ENCODE data around the gene PPFIBP1. TPM values are rescaled to one million over a fixed set of nuclear protein-coding genes. Genes with fewer than 3 reads are reported as not detected.

Gene PPFIBP1
- polyA plus RNA-seq, 4 donors: 4.9 to 29.3 (median 12.7) TPM

DNA sequence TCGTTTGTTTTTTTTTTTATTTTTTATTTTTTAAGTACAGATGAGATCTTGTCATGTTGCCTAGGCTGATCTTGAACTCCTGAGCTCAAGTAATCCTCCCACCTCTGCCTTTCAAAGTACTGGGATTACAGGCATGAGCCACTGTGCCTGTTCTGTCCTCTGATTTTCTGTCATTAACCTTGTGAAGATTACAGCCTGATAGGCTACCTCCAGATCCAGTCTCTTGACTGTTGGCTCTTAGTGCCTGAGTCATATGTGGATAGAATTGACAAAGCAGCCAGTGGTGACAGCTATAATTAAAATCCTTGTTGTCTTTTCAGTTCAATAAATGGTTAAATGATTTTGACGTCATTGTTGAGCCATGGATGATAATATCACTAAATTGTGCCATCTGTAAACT is 151.0 kb downstream of the PPFIBP1 start:
- 64 to 78% (median 76%) methylated on average over 2 of the region's 2 CpGs for WGBS, 3 donors
- no peaks in the 10 kb centered on the region for H3K27me3 ChIP-seq (ENCODE audit: control insufficient read depth in 3 of 3, insufficient read depth in 3 of 3, low read length in 3 of 3)
- H3K4me3 ChIP-seq (ENCODE audit: low read depth in 1 of 3, low read length in 3 of 3): no peak overlapping the region
- peaks cover 0 to 19% (median 0%) of the 10 kb centered on the region in 3 donors for H3K36me3 ChIP-seq (ENCODE audit: control insufficient read depth in 3 of 3, insufficient read depth in 2 of 3, low read depth in 1 of 3, low read length in 3 of 3)
- FAIRE-seq (no peak), DNase-seq (peak in 1 of 2 donors; percentile 7)
- no peak overlapping the region for H3K27ac ChIP-seq (ENCODE audit: low read depth in 1 of 3, low read length in 2 of 3)
- no peaks in the 10 kb centered on the region for H3K9me3 ChIP-seq (ENCODE audit: control insufficient read depth in 2 of 2, insufficient read depth in 1 of 2, low read depth in 1 of 2, low read length in 1 of 2)
- no peaks in the 10 kb centered on the region for H3K4me1 ChIP-seq (ENCODE audit: control insufficient read depth in 3 of 3, insufficient read depth in 2 of 3, low read depth in 1 of 3, low read length in 2 of 3)

DNA sequence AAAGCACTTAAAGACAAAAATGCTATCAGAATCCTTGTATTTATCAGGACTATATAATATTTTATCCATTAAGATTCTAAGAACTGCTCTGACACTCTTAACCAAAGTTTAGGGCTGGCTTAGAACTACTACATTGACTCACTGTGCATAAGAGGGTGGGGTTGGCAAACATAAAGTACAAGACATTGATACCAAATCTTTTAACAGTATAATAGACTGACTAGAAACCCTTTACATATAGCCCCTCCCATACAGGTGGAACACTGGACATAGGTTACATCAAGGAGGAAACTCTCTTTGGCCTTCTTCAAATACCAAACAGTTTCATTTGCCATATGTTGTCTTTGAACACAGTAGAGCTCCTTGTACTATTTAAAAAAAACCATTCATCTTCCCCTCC is 156.6 kb downstream of the PPFIBP1 start:
- H3K27ac ChIP-seq (ENCODE audit: low read depth in 1 of 3, low read length in 2 of 3): no peak overlapping the region
- FAIRE-seq: no peak
- H3K4me1 ChIP-seq (ENCODE audit: control insufficient read depth in 3 of 3, insufficient read depth in 2 of 3, low read depth in 1 of 3, low read length in 2 of 3): no peaks in the 10 kb centered on the region
- peaks cover 3 to 23% (median 4%) of the 10 kb centered on the region in 3 donors for H3K36me3 ChIP-seq (ENCODE audit: control insufficient read depth in 3 of 3, insufficient read depth in 2 of 3, low read depth in 1 of 3, low read length in 3 of 3)
- H3K4me3 ChIP-seq (ENCODE audit: low read depth in 1 of 3, low read length in 3 of 3): no peak overlapping the region
- DNase-seq: peak; percentile 16 to 57
- no peaks in the 10 kb centered on the region for H3K9me3 ChIP-seq (ENCODE audit: control insufficient read depth in 2 of 2, insufficient read depth in 1 of 2, low read depth in 1 of 2, low read length in 1 of 2)
- no peaks in the 10 kb centered on the region for H3K27me3 ChIP-seq (ENCODE audit: control insufficient read depth in 3 of 3, insufficient read depth in 3 of 3, low read length in 3 of 3)

DNA sequence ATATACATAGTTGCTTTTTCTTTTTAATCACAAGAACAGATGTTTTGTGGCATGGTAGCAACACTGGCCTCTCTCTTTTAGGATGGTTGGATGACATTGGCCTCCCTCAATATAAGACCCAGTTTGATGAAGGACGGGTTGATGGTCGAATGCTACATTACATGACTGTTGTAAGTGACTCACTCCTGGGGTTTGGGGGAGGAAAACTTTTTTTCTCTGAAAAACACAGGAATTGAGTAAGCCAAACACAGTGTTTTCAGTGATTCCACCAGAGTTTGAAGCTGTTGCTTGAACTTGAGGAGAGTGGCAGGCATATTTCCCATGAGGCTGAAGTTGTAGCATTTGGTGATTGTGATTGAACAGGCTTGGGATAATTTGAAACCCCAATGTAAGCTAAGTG is 158.5 kb downstream of the PPFIBP1 start:
- FAIRE-seq (no peak), DNase-seq (no peak)
- Histone ChIP-seq H3K27ac (ENCODE audit: low read depth in 1 of 3, low read length in 2 of 3) (no peak overlapping the region), H3K4me3 (ENCODE audit: low read depth in 1 of 3, low read length in 3 of 3) (no peak overlapping the region), H3K9me3 (ENCODE audit: control insufficient read depth in 2 of 2, insufficient read depth in 1 of 2, low read depth in 1 of 2, low read length in 1 of 2) (no peaks in the 10 kb centered on the region), H3K36me3 (ENCODE audit: control insufficient read depth in 3 of 3, insufficient read depth in 2 of 3, low read depth in 1 of 3, low read length in 3 of 3) (peaks cover 3 to 14% (median 4%) of the 10 kb centered on the region in 3 donors), H3K27me3 (ENCODE audit: control insufficient read depth in 3 of 3, insufficient read depth in 3 of 3, low read length in 3 of 3) (no peaks in the 10 kb centered on the region), H3K4me1 (ENCODE audit: control insufficient read depth in 3 of 3, insufficient read depth in 2 of 3, low read depth in 1 of 3, low read length in 2 of 3) (no peaks in the 10 kb centered on the region)
- WGBS, 3 donors: 95 to 99% (median 96%) methylated on average over 2 of the region's 2 CpGs

DNA sequence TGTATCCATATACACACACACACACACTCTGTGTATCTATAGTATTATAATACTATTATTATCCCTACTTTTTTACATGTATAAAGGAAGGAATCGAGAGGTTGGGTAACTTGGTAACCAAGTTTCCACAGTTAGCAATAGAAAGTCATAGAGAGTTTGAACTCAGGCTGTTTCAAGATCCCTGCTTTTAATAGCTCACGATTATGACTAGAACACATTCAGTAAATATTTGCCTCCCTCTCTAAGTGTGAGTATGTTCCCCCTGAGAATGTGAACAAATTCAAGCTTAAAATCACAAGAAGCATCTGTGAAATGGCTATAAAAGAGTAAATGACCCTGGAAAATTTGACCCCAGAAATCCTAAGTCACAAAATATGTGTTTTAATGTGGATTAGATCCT is 161.3 kb downstream of the PPFIBP1 start:
- peaks cover 3 to 23% (median 6%) of the 10 kb centered on the region in 3 donors for H3K36me3 ChIP-seq (ENCODE audit: control insufficient read depth in 3 of 3, insufficient read depth in 2 of 3, low read depth in 1 of 3, low read length in 3 of 3)
- FAIRE-seq (no peak), DNase-seq (no peak)
- no peak overlapping the region for H3K4me3 ChIP-seq (ENCODE audit: low read depth in 1 of 3, low read length in 3 of 3)
- peaks cover 0 to 6% (median 0%) of the 10 kb centered on the region in 3 donors for H3K4me1 ChIP-seq (ENCODE audit: control insufficient read depth in 3 of 3, insufficient read depth in 2 of 3, low read depth in 1 of 3, low read length in 2 of 3)
- no peak overlapping the region for H3K27ac ChIP-seq (ENCODE audit: low read depth in 1 of 3, low read length in 2 of 3)
- no peaks in the 10 kb centered on the region for H3K9me3 ChIP-seq (ENCODE audit: control insufficient read depth in 2 of 2, insufficient read depth in 1 of 2, low read depth in 1 of 2, low read length in 1 of 2)
- WGBS, 3 donors: 74 to 83% (median 76%) methylated on average over 2 of the region's 2 CpGs
- no peaks in the 10 kb centered on the region for H3K27me3 ChIP-seq (ENCODE audit: control insufficient read depth in 3 of 3, insufficient read depth in 3 of 3, low read length in 3 of 3)

DNA sequence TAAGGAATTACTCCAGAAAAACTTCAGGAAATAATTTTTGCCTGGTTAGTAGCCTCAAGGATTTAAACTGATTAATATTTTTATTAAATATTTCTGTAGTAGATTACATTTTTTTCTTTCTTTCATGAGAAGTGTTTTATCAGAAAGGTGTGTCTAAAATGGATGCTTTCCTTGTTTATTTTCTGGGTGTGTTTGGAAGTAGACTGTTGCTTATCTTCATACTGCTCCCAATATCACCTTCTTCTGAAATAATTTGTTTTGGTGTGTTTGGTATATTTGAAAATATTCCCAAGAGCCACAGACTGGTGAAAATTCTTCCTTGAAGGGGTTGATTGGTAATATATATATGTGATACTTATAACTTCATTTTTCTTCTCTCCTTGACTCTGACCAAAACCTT is 162.1 kb downstream of the PPFIBP1 start:
- Histone ChIP-seq H3K27me3 (ENCODE audit: control insufficient read depth in 3 of 3, insufficient read depth in 3 of 3, low read length in 3 of 3) (no peaks in the 10 kb centered on the region), H3K36me3 (ENCODE audit: control insufficient read depth in 3 of 3, insufficient read depth in 2 of 3, low read depth in 1 of 3, low read length in 3 of 3) (peaks cover 3 to 25% (median 8%) of the 10 kb centered on the region in 3 donors), H3K27ac (ENCODE audit: low read depth in 1 of 3, low read length in 2 of 3) (no peak overlapping the region), H3K4me3 (ENCODE audit: low read depth in 1 of 3, low read length in 3 of 3) (no peak overlapping the region), H3K9me3 (ENCODE audit: control insufficient read depth in 2 of 2, insufficient read depth in 1 of 2, low read depth in 1 of 2, low read length in 1 of 2) (no peaks in the 10 kb centered on the region), H3K4me1 (ENCODE audit: control insufficient read depth in 3 of 3, insufficient read depth in 2 of 3, low read depth in 1 of 3, low read length in 2 of 3) (peaks cover 0 to 6% (median 0%) of the 10 kb centered on the region in 3 donors)
- DNase-seq (no peak), FAIRE-seq (no peak)

DNA sequence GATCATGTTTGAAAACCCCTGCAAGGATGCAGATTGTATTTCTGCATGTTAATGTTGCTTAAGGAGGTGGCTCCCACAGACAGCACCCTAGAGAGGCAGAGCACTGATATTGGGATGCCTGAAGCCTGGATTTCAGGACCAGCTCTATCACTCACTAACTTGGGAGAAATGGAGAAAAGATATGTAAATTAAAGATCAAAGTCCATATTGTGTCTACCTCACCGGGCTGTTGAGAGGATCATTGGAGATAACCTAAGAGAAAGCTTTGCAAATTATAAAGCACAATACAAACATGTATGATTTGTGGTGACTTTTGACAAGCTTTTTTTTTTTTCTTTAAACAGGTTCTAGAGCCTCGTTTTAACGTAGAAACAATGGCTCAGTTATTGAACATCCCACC is 164.7 kb downstream of the PPFIBP1 start:
- peaks cover 0 to 27% (median 9%) of the 10 kb centered on the region in 3 donors for H3K36me3 ChIP-seq (ENCODE audit: control insufficient read depth in 3 of 3, insufficient read depth in 2 of 3, low read depth in 1 of 3, low read length in 3 of 3)
- no peak overlapping the region for H3K4me3 ChIP-seq (ENCODE audit: low read depth in 1 of 3, low read length in 3 of 3)
- no peaks in the 10 kb centered on the region for H3K9me3 ChIP-seq (ENCODE audit: control insufficient read depth in 2 of 2, insufficient read depth in 1 of 2, low read depth in 1 of 2, low read length in 1 of 2)
- no peak overlapping the region for H3K27ac ChIP-seq (ENCODE audit: low read depth in 1 of 3, low read length in 2 of 3)
- 45 to 67% (median 56%) methylated on average over 3 of the region's 3 CpGs for WGBS, 3 donors
- peaks cover 0 to 6% (median 0%) of the 10 kb centered on the region in 3 donors for H3K4me1 ChIP-seq (ENCODE audit: control insufficient read depth in 3 of 3, insufficient read depth in 2 of 3, low read depth in 1 of 3, low read length in 2 of 3)
- FAIRE-seq (no peak), DNase-seq (peak in 1 of 2 donors; percentile 30)
- H3K27me3 ChIP-seq (ENCODE audit: control insufficient read depth in 3 of 3, insufficient read depth in 3 of 3, low read length in 3 of 3): no peaks in the 10 kb centered on the region

DNA sequence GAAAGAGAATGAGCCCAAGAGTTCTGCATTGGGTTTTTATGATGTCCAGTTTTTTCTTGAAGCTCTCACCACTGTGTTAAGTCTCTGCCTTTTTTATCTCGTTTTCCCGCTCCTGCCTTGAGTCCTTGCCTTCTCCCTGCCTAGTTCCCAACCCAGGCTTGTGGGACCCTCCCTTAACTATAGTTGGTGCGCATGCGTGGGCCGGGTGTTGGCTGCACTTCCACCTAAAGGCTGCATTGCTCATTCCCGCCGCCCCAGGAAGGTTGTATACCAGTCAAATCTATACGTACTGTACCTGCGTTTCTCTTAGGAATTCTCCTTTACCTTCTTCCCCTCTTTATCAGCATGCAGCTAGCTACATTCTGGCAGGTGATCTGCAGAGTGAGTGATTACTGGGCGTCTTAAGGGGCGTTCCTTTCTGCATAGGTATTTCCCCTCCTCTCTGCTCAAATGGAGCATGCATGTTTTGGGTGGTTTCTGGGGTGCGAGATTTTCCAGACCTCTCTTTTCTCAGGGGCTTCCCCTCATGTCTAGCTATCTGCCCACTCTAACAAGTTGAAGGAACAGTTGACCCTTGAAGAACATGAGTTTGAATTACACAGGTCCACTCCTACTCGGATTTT is 165.7 kb downstream of the PPFIBP1 start:
- H3K36me3 ChIP-seq (ENCODE audit: control insufficient read depth in 3 of 3, insufficient read depth in 2 of 3, low read depth in 1 of 3, low read length in 3 of 3): peaks cover 0 to 25% (median 9%) of the 10 kb centered on the region in 3 donors
- no peak overlapping the region for H3K4me3 ChIP-seq (ENCODE audit: low read depth in 1 of 3, low read length in 3 of 3)
- no peak overlapping the region for H3K27ac ChIP-seq (ENCODE audit: low read depth in 1 of 3, low read length in 2 of 3)
- H3K4me1 ChIP-seq (ENCODE audit: control insufficient read depth in 3 of 3, insufficient read depth in 2 of 3, low read depth in 1 of 3, low read length in 2 of 3): peaks cover 0 to 6% (median 0%) of the 10 kb centered on the region in 3 donors
- DNase-seq: no peak
- FAIRE-seq: no peak
- 89 to 93% (median 89%) methylated on average over 13 of the region's 13 CpGs for WGBS, 3 donors
- H3K27me3 ChIP-seq (ENCODE audit: control insufficient read depth in 3 of 3, insufficient read depth in 3 of 3, low read length in 3 of 3): no peaks in the 10 kb centered on the region
- H3K9me3 ChIP-seq (ENCODE audit: control insufficient read depth in 2 of 2, insufficient read depth in 1 of 2, low read depth in 1 of 2, low read length in 1 of 2): no peaks in the 10 kb centered on the region

DNA sequence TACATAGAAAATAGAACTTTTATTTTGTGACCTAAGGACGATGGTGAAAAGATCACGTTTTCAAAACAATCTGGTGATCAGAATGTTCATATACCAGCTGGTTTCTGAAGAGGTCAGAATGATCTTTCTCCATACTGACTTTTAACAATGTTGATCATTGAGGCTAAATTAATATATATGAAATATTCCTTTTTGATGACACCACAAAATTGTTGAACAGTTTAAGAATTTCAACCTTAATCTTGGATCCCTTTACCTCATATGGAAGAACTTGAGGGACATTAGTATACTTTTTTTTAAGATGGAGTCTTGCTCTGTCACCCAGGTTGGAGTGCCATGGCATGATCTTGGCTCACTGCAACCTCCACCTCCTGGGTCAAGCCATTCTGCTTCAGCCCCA is 169.4 kb downstream of the PPFIBP1 start:
- Histone ChIP-seq H3K9me3 (ENCODE audit: control insufficient read depth in 2 of 2, insufficient read depth in 1 of 2, low read depth in 1 of 2, low read length in 1 of 2) (no peaks in the 10 kb centered on the region), H3K27me3 (ENCODE audit: control insufficient read depth in 3 of 3, insufficient read depth in 3 of 3, low read length in 3 of 3) (no peaks in the 10 kb centered on the region), H3K4me3 (ENCODE audit: low read depth in 1 of 3, low read length in 3 of 3) (no peak overlapping the region), H3K4me1 (ENCODE audit: control insufficient read depth in 3 of 3, insufficient read depth in 2 of 3, low read depth in 1 of 3, low read length in 2 of 3) (peaks cover 0 to 16% (median 0%) of the 10 kb centered on the region in 3 donors), H3K27ac (ENCODE audit: low read depth in 1 of 3, low read length in 2 of 3) (no peak overlapping the region), H3K36me3 (ENCODE audit: control insufficient read depth in 3 of 3, insufficient read depth in 2 of 3, low read depth in 1 of 3, low read length in 3 of 3) (peaks cover 0 to 23% (median 9%) of the 10 kb centered on the region in 3 donors)
- DNase-seq (no peak), FAIRE-seq (no peak)
- WGBS, 3 donors: 85 to 92% (median 89%) methylated on average over 2 of the region's 2 CpGs

Data from small intestine (tissue), 7 donors.